PC-3 (cell line): Measurements from ENCODE around the gene DTWD2. TPM values are rescaled to one million over a fixed set of nuclear protein-coding genes. Genes with fewer than 3 reads are reported as not detected.
"Not testable (repeated sequence)": the region's sequence is repeated elsewhere in the genome, so short reads cannot be mapped to it uniquely, and the experiment has no call there.

Source experiments
- ATAC-seq: fragments of 200-7000 bp; cut with Tn5 transposase; 2 replicates; pipeline ENCODE4 v1.9.1; 2020; ENCODE audit warnings: mild to moderate bottlenecking, moderate library complexity
- BruUV-seq: library from RNA; stranded (reverse); fragments of 400-500 nt; replicated peaks from 2 replicates; lab custom pipeline; 2021; lab: Mats Ljungman, UMichigan
- CTCF ChIA-PET: fragments of 300-600 bp; sonication (Branson Sonifier 250); formaldehyde crosslinking; loops from one replicate; lab custom pipeline; 2022; ENCODE audit warnings: antibody characterized with exemption; lab: Charles Lee
- POLR2A ChIA-PET: fragments of 300-600 bp; sonication (Branson Sonifier 250); formaldehyde crosslinking; loops from one replicate; lab custom pipeline; 2022; ENCODE audit warnings: antibody characterized with exemption; ENCODE audit not compliant: unreplicated experiment; lab: Charles Lee
- DNase-seq: peaks from one replicate; pipeline ENCODE4 v3.0.0-alpha.2; 2015
- H2AFZ ChIP-seq: fragments of 300-600 bp; sonication (generic); 2 replicates; pipeline ENCODE4 v1.6.0; 2016; ENCODE audit warnings: antibody characterized with exemption, low read length
- H3F3A ChIP-seq: fragments of 300-600 bp; sonication (generic); one replicate; pipeline ENCODE4 v1.6.0; 2017; ENCODE audit warnings: antibody characterized with exemption, low read length, control low read depth, mild to moderate bottlenecking; ENCODE audit not compliant: unreplicated experiment
- H3K27ac ChIP-seq: fragments of 300-600 bp; sonication (generic); 2 replicates; pipeline ENCODE4 v1.5.1; 2016; ENCODE audit warnings: mild to moderate bottlenecking, low read length
- H3K27me3 ChIP-seq: fragments of 300-600 bp; sonication (generic); 2 replicates; pipeline ENCODE4 v1.6.1; 2016; ENCODE audit warnings: low read length, mixed read lengths
- H3K36me3 ChIP-seq: fragments of 300-600 bp; sonication (generic); 2 replicates; pipeline ENCODE4 v1.6.1; 2016; ENCODE audit warnings: low read depth, mixed run types, low read length, mixed read lengths
- H3K4me1 ChIP-seq: fragments of 300-600 bp; sonication (generic); 2 replicates; pipeline ENCODE4 v1.5.1; 2016; ENCODE audit warnings: low read length; ENCODE audit not compliant: insufficient read depth
- H3K4me2 ChIP-seq: fragments of 300-600 bp; sonication (generic); 2 replicates; pipeline ENCODE4 v1.6.0; 2016; ENCODE audit warnings: low read length
- H3K4me3 ChIP-seq: fragments of 300-600 bp; sonication (generic); 2 replicates; pipeline ENCODE4 v1.5.1; 2016; ENCODE audit warnings: mild to moderate bottlenecking, low read length, mixed read lengths
- H3K79me2 ChIP-seq: fragments of 300-600 bp; sonication (generic); 2 replicates; pipeline ENCODE4 v1.6.1; 2017; ENCODE audit warnings: low read length, mixed read lengths
- H3K9ac ChIP-seq: fragments of 300-600 bp; sonication (generic); 2 replicates; pipeline ENCODE4 v1.6.0; 2016; ENCODE audit warnings: mild to moderate bottlenecking, low read length
- H3K9me2 ChIP-seq: fragments of 300-600 bp; sonication (generic); replicated peaks from 2 replicates; pipeline ENCODE4 v1.6.1; 2016; ENCODE audit warnings: mixed run types, low read length, mixed read lengths
- H3K9me3 ChIP-seq: fragments of 300-600 bp; sonication (generic); 2 replicates; pipeline ENCODE4 v1.6.1; 2016; ENCODE audit warnings: low read length, mixed read lengths
- H4K20me1 ChIP-seq: fragments of 300-600 bp; sonication (generic); 2 replicates; pipeline ENCODE4 v1.6.1; 2016; ENCODE audit warnings: low read length, mixed read lengths
- EZH2 ChIP-seq: fragments of 300-600 bp; sonication (generic); IDR thresholded peaks from one replicate; pipeline ENCODE4 v1.6.1; 2017; ENCODE audit warnings: antibody characterized with exemption, mild to moderate bottlenecking, low read length; ENCODE audit not compliant: unreplicated experiment
- EZH2phosphoT487 ChIP-seq: fragments of 300-600 bp; sonication (generic); IDR thresholded peaks from 2 replicates; pipeline ENCODE4 v1.6.1; 2018; ENCODE audit warnings: mild to moderate bottlenecking, antibody characterized with exemption, low read length, borderline replicate concordance
- intact Hi-C: fragments of 100-400 bp; cut with micrococcal nuclease; formaldehyde crosslinking; loops from 2 replicates; pipeline ENCODE4 v1.9.0; 2023
- total RNA-seq: library from RNA; depleted of rRNA; stranded (reverse); fragments of >200 nt; gene quantifications from 2 replicates; pipeline ENCODE4 v1.2.3, GENCODE V29; 2014
- TF ChIP-seq, protein P1 (sequence below): fragments of 300-600 bp; sonication (generic); conservative IDR thresholded peaks from 2 replicates; pipeline ENCODE4 v1.5.1; 2017; ENCODE audit warnings: antibody characterized with exemption, low read depth, mild to moderate bottlenecking, low read length

DTWD2 gene
- total RNA-seq, 1 experiment from 2014 or later: 16.5 TPM

GRCh38 chr5:118968406-118968911 lies 19.9 kb downstream of the DTWD2 start:
- no peak for ATAC-seq
- DNase-seq: no peak
- no TSS peak for BruUV-seq
- ChIA-PET POLR2A (no interaction called here), CTCF (interaction anchor here (0.6 kb wide), 2 partner anchors 19 to 174 kb away, joined by 4 to 5 read pairs; no protein-coding TSS in a partner anchor)
- TF ChIP-seq EZH2phosphoT487: no peak
- TF ChIP-seq, protein P1, sequence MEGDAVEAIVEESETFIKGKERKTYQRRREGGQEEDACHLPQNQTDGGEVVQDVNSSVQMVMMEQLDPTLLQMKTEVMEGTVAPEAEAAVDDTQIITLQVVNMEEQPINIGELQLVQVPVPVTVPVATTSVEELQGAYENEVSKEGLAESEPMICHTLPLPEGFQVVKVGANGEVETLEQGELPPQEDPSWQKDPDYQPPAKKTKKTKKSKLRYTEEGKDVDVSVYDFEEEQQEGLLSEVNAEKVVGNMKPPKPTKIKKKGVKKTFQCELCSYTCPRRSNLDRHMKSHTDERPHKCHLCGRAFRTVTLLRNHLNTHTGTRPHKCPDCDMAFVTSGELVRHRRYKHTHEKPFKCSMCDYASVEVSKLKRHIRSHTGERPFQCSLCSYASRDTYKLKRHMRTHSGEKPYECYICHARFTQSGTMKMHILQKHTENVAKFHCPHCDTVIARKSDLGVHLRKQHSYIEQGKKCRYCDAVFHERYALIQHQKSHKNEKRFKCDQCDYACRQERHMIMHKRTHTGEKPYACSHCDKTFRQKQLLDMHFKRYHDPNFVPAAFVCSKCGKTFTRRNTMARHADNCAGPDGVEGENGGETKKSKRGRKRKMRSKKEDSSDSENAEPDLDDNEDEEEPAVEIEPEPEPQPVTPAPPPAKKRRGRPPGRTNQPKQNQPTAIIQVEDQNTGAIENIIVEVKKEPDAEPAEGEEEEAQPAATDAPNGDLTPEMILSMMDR: no peak
- no peak for TF ChIP-seq EZH2
- no peaks in the 10 kb centered on the region for H3K79me2 ChIP-seq
- no peak overlapping the region for H3K9ac ChIP-seq
- H3K9me3 ChIP-seq: no peaks in the 10 kb centered on the region
- peaks cover 30% of the 10 kb centered on the region for H3K4me1 ChIP-seq
- H3K27me3 ChIP-seq: no peaks in the 10 kb centered on the region
- H3K4me3 ChIP-seq: no peak overlapping the region
- H3K27ac ChIP-seq: 0 out of 2 replicates have a peak overlapping the region, but pooled peaks have one; percentile 59
- H3K36me3 ChIP-seq: no peaks in the 10 kb centered on the region
- H3K4me2 ChIP-seq: 0 out of 2 replicates have a peak overlapping the region, but pooled peaks have one; percentile 5
- no peaks in the 10 kb centered on the region for H3K9me2 ChIP-seq
- intact Hi-C loops: no loop called here
- no peak overlapping the region for H2AFZ ChIP-seq
- no peaks in the 10 kb centered on the region for H3F3A ChIP-seq
- no peaks in the 10 kb centered on the region for H4K20me1 ChIP-seq

- TF ChIP-seq, protein P1: no peak
- TF ChIP-seq EZH2 (no peak), EZH2phosphoT487 (no peak)
- BruUV-seq: no TSS peak
- no peaks in the 10 kb centered on the region for H3K9me3 ChIP-seq
- H3K9me2 ChIP-seq: no peaks in the 10 kb centered on the region
- no peaks in the 10 kb centered on the region for H3K27me3 ChIP-seq
- no peaks in the 10 kb centered on the region for H3K36me3 ChIP-seq
- no peak overlapping the region for H3K4me3 ChIP-seq
- H3K4me2 ChIP-seq: peak overlapping the region; percentile 42
- ATAC-seq (peak; percentile 79), DNase-seq (peak; percentile 68)
- no peaks in the 10 kb centered on the region for H3F3A ChIP-seq
- peak overlapping the region; percentile 62 for H3K27ac ChIP-seq
- intact Hi-C loops: no loop called here
- H3K9ac ChIP-seq: no peak overlapping the region
- peaks cover 30% of the 10 kb centered on the region for H3K4me1 ChIP-seq
- POLR2A ChIA-PET: no interaction called here
- CTCF ChIA-PET: no interaction called here
- H2AFZ ChIP-seq: no peak overlapping the region
- no peaks in the 10 kb centered on the region for H4K20me1 ChIP-seq
- no peaks in the 10 kb centered on the region for H3K79me2 ChIP-seq
These were observed 21.3 kb downstream of the DTWD2 start for GRCh38 chr5:118967059-118967508.

DNA sequence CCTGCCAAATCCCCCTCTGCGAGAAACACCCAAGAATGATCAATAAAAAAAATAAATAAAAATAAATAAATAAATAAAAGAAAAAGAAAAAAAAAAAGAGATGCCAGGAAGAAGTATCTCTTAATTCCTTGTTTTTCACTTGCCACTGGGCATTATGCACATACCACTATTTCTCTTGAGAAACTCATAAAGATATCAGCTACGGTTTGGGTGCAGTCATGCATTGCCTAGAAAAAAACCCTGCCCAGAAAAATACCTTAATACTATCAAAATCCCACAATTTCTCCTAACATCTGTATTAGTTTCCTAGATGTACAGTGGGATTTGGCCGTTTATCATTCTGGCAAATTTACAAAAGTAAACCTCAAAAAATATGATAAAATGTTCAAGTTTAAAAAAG lies 22.5 kb downstream of the DTWD2 start:
- no peaks in the 10 kb centered on the region for H4K20me1 ChIP-seq
- no peaks in the 10 kb centered on the region for H3K79me2 ChIP-seq
- H3K36me3 ChIP-seq: no peaks in the 10 kb centered on the region
- H3K4me1 ChIP-seq: peaks cover 30% of the 10 kb centered on the region
- ATAC-seq (no peak), DNase-seq (no peak)
- no peak overlapping the region for H3K4me3 ChIP-seq
- H3K4me2 ChIP-seq: no peak overlapping the region
- POLR2A ChIA-PET: no interaction called here
- H3K27ac ChIP-seq: no peak overlapping the region
- TF ChIP-seq EZH2 (no peak), EZH2phosphoT487 (no peak)
- TF ChIP-seq, protein P1: no peak
- CTCF ChIA-PET: no interaction called here
- no peaks in the 10 kb centered on the region for H3F3A ChIP-seq
- H3K9ac ChIP-seq: no peak overlapping the region
- no peak overlapping the region for H2AFZ ChIP-seq
- no peaks in the 10 kb centered on the region for H3K9me2 ChIP-seq
- no TSS peak for BruUV-seq
- intact Hi-C loops: no loop called here
- no peaks in the 10 kb centered on the region for H3K27me3 ChIP-seq
- no peaks in the 10 kb centered on the region for H3K9me3 ChIP-seq

- intact Hi-C loops, CTCF ChIA-PET, DNase-seq, H3K9me2 ChIP-seq, H3K9ac ChIP-seq, H3F3A ChIP-seq, H4K20me1 ChIP-seq, H3K79me2 ChIP-seq, H3K27me3 ChIP-seq, H3K4me2 ChIP-seq, H3K36me3 ChIP-seq, H3K4me3 ChIP-seq, BruUV-seq, POLR2A ChIA-PET, H3K27ac ChIP-seq, H2AFZ ChIP-seq, ATAC-seq, H3K9me3 ChIP-seq: not testable (repeated sequence)
- H3K4me1 ChIP-seq: peaks cover 30% of the 10 kb centered on the region
These were observed 23.4 kb downstream of the DTWD2 start for GRCh38 chr5:118964970-118965369.
